ENCODE results near the gene ASIC2.

GRCh38 chr17:33335491-33336173 is 42.5 kb upstream of the ASIC2 start:
- TF ChIP-seq CTCF (IDR thresholded peaks at IDR 0.05; ENCODE audit: insufficient read depth, low read length) = no peak
- TF ChIP-seq REST (IDR thresholded peaks at IDR 0.05; ENCODE audit: insufficient replicate concordance, low read depth) = no peak
- no peak for TF ChIP-seq POLR2AphosphoS5 (IDR thresholded peaks at IDR 0.05; ENCODE audit: low read depth)
- TF ChIP-seq GABPA (IDR thresholded peaks at IDR 0.05; ENCODE audit: low read depth) = no peak
- TF ChIP-seq SPI1 (IDR thresholded peaks at IDR 0.05; ENCODE audit: borderline replicate concordance, low read depth) = no peak

All from HL-60 (cell line).